ENCODE results near the gene PIP4K2A.
"Not testable (repeated sequence)": the region's sequence is repeated elsewhere in the genome, so short reads cannot be mapped to it uniquely, and the experiment has no call there.

PIP4K2A gene

GRCh38 chr10:22693860-22694259 is 20.5 kb downstream of the PIP4K2A start:
- DNase-seq (ENCODE audit: low spot score): no peak

GRCh38 chr10:22693371-22693784 is 21.0 kb downstream of the PIP4K2A start:
- DNase-seq (ENCODE audit: low spot score): no peak

GRCh38 chr10:22692119-22692518 is 22.3 kb downstream of the PIP4K2A start:
- not testable (repeated sequence) for DNase-seq (ENCODE audit: low spot score)

GRCh38 chr10:22690614-22691431 is 23.6 kb downstream of the PIP4K2A start:
- no peak for DNase-seq (ENCODE audit: low spot score)

- DNase-seq (ENCODE audit: low spot score): no peak
These were observed 24.2 kb downstream of the PIP4K2A start for GRCh38 chr10:22690158-22690557.

GRCh38 chr10:22686347-22686746 is 28.0 kb downstream of the PIP4K2A start:
- DNase-seq (ENCODE audit: low spot score): no peak

- no peak for DNase-seq (ENCODE audit: low spot score)
These were observed 28.5 kb downstream of the PIP4K2A start for GRCh38 chr10:22685926-22686325.

- no peak for DNase-seq (ENCODE audit: low spot score)
These were observed 29.7 kb downstream of the PIP4K2A start for GRCh38 chr10:22684699-22685098.

- no peak for DNase-seq (ENCODE audit: low spot score)
These were observed 31.3 kb downstream of the PIP4K2A start for GRCh38 chr10:22683140-22683389.

- no peak for DNase-seq (ENCODE audit: low spot score)
These were observed 31.9 kb downstream of the PIP4K2A start for GRCh38 chr10:22682237-22683139.

GRCh38 chr10:22681783-22682183 is 32.6 kb downstream of the PIP4K2A start:
- no peak for DNase-seq (ENCODE audit: low spot score)

GRCh38 chr10:22681301-22681700 is 33.1 kb downstream of the PIP4K2A start:
- no peak for DNase-seq (ENCODE audit: low spot score)

GRCh38 chr10:22679608-22680007 is 34.8 kb downstream of the PIP4K2A start:
- DNase-seq (ENCODE audit: low spot score): no peak

- no peak for DNase-seq (ENCODE audit: low spot score)
These were observed 37.0 kb downstream of the PIP4K2A start for GRCh38 chr10:22677333-22677732.

GRCh38 chr10:22676435-22676834 is 37.9 kb downstream of the PIP4K2A start:
- no peak for DNase-seq (ENCODE audit: low spot score)

- no peak for DNase-seq (ENCODE audit: low spot score)
These were observed 39.8 kb downstream of the PIP4K2A start for GRCh38 chr10:22674573-22674930.

- no peak for DNase-seq (ENCODE audit: low spot score)
These were observed 40.4 kb downstream of the PIP4K2A start for GRCh38 chr10:22673785-22674572.

GRCh38 chr10:22673091-22673392 is 41.3 kb downstream of the PIP4K2A start:
- no peak for DNase-seq (ENCODE audit: low spot score)

GRCh38 chr10:22672319-22673090 is 41.9 kb downstream of the PIP4K2A start:
- DNase-seq (ENCODE audit: low spot score): no peak

GRCh38 chr10:22670788-22671187 is 43.6 kb downstream of the PIP4K2A start:
- DNase-seq (ENCODE audit: low spot score): no peak

GRCh38 chr10:22669163-22669711 is 45.1 kb downstream of the PIP4K2A start:
- no peak for DNase-seq (ENCODE audit: low spot score)

- no peak for DNase-seq (ENCODE audit: low spot score)
These were observed 47.3 kb downstream of the PIP4K2A start for GRCh38 chr10:22667093-22667480.
